8988T (cell line): ENCODE data around the gene EMILIN3.

ENCODE experiments used
- DNase-seq: peaks from one replicate; pipeline ENCODE4 v3.0.0; 2011

EMILIN3 gene

GRCh38 chr20:41362748-41363140, 3.9 kb downstream of the EMILIN3 start:
- no peak for DNase-seq

GRCh38 chr20:41361757-41362747, 4.6 kb downstream of the EMILIN3 start:
- no peak for DNase-seq

GRCh38 chr20:41360831-41361756, 5.5 kb downstream of the EMILIN3 start:
- no peak for DNase-seq

GRCh38 chr20:41359541-41360011, 7.0 kb downstream of the EMILIN3 start:
- DNase-seq = no peak

GRCh38 chr20:41358717-41359116, 7.9 kb downstream of the EMILIN3 start:
- no peak for DNase-seq

GRCh38 chr20:41358230-41358629, 8.4 kb downstream of the EMILIN3 start:
- no peak for DNase-seq

- DNase-seq = no peak
These were observed 9.0 kb downstream of the EMILIN3 start for GRCh38 chr20:41357424-41358163.

GRCh38 chr20:41356951-41357350, 9.7 kb downstream of the EMILIN3 start:
- DNase-seq = no peak

- DNase-seq = no peak
These were observed 10.9 kb downstream of the EMILIN3 start for GRCh38 chr20:41355598-41356203.

GRCh38 chr20:41355192-41355591, 11.4 kb downstream of the EMILIN3 start:
- no peak for DNase-seq

- DNase-seq = no peak
These were observed 13.1 kb downstream of the EMILIN3 start for GRCh38 chr20:41353530-41353929.

GRCh38 chr20:41352666-41353065, 14.0 kb downstream of the EMILIN3 start:
- DNase-seq = no peak

- no peak for DNase-seq
These were observed 14.5 kb downstream of the EMILIN3 start for GRCh38 chr20:41352106-41352505.

- DNase-seq = no peak
These were observed 16.1 kb downstream of the EMILIN3 start for GRCh38 chr20:41350408-41350962.

GRCh38 chr20:41349943-41350342, 16.7 kb downstream of the EMILIN3 start:
- no peak for DNase-seq

GRCh38 chr20:41349266-41349665, 17.4 kb downstream of the EMILIN3 start:
- no peak for DNase-seq

- DNase-seq = no peak
These were observed 18.0 kb downstream of the EMILIN3 start for GRCh38 chr20:41348430-41349172.

GRCh38 chr20:41347523-41348429, 18.8 kb downstream of the EMILIN3 start:
- DNase-seq = no peak

GRCh38 chr20:41345729-41346067, 20.9 kb downstream of the EMILIN3 start:
- DNase-seq = no peak
